Ascending aorta (tissue), 2 donors: ENCODE data around the gene MIDN. TPM values are rescaled to one million over a fixed set of nuclear protein-coding genes. Genes with fewer than 3 reads are reported as not detected.
A peak's percentile ranks its signal among the peaks of the same experiment; 100 is the strongest.

Source experiments
- DNase-seq, 2 donors: peaks; one replicate each; pipeline ENCODE4 v3.0.0-alpha.2; 2019; ENCODE audit warnings: low spot score in 2 of 2
- H3K27ac ChIP-seq, 2 donors: fragments of 200-600 bp; sonication (generic); one replicate each; pipeline ENCODE4 v1.5.1; 2016 to 2017; ENCODE audit warnings: mild to moderate bottlenecking in 1 of 2
- H3K27me3 ChIP-seq: fragments of 200-600 bp; sonication (generic); one replicate; pipeline ENCODE4 v1.5.1; 2017
- H3K36me3 ChIP-seq, 2 donors: fragments of 200-600 bp; sonication (generic); one replicate each; pipeline ENCODE4 v1.5.1; 2016
- H3K4me1 ChIP-seq, 2 donors: fragments of 200-600 bp; sonication (generic); one replicate each; pipeline ENCODE4 v1.5.1; 2016 to 2017; ENCODE audit warnings: mild to moderate bottlenecking in 1 of 2
- H3K4me3 ChIP-seq, 2 donors: fragments of 200-600 bp; sonication (generic); one replicate each; pipeline ENCODE4 v1.5.1; 2016 to 2017; ENCODE audit warnings: mild to moderate bottlenecking in 1 of 2
- H3K9me3 ChIP-seq, 2 donors: fragments of 200-600 bp; sonication (generic); one replicate each; pipeline ENCODE4 v1.5.1; 2016
- CTCF ChIP-seq, 3 experiments: fragments of 200-600 bp in 2 of 3; fragments of 450-650 bp in 1 of 3; sonication (generic) in 2 of 3; IDR thresholded peaks; one replicate each; pipeline ENCODE4 v1.5.1; 2016 to 2019; ENCODE audit warnings: antibody characterized with exemption in 3 of 3, mild to moderate bottlenecking in 1 of 3, moderate library complexity in 1 of 3
- intact Hi-C: fragments of 100-400 bp; cut with DNase I; formaldehyde crosslinking; loops from one replicate; pipeline ENCODE4 v1.15.1; 2023
- total RNA-seq: library from RNA; depleted of rRNA; stranded (reverse); fragments of >200 nt; gene quantifications from one replicate; pipeline ENCODE4 v1.1.0, GENCODE V29; 2016

The MIDN gene
- total RNA-seq, 1 donor from 2014 or later = 307 TPM

- peak overlapping the region in 1 of 2 donors; percentile 52 for H3K4me3 ChIP-seq
- TF ChIP-seq CTCF (IDR thresholded peaks at IDR 0.05) = no peak
Measured at GRCh38 chr19:1259876-1260748, 11.7 kb downstream of the MIDN start.

GRCh38 chr19:1260749-1261537 lies 12.6 kb downstream of the MIDN start:
- TF ChIP-seq CTCF (IDR thresholded peaks at IDR 0.05) = no peak
- peak overlapping the region; percentile 76 to 83 for H3K4me3 ChIP-seq
- H3K9me3 ChIP-seq = no peaks in the 10 kb centered on the region
- peaks cover 23 to 24% of the 10 kb centered on the region in 2 donors for H3K36me3 ChIP-seq
- H3K27me3 ChIP-seq = no peaks in the 10 kb centered on the region
- peak overlapping the region; percentile 96 to 99 for H3K27ac ChIP-seq
- intact Hi-C loops = loop anchor here (1.0 kb wide), 1 partner anchor 8 kb away; no protein-coding TSS in a partner anchor
- peaks cover 25 to 55% of the 10 kb centered on the region in 2 donors for H3K4me1 ChIP-seq
- DNase-seq = peak; percentile 84 to 98

More at GRCh38 chr19:1259876-1260748, 11.7 kb downstream of the MIDN start:
- intact Hi-C loops = no loop called here
- no peak for DNase-seq
- Histone ChIP-seq H3K9me3 (no peaks in the 10 kb centered on the region), H3K27me3 (no peaks in the 10 kb centered on the region), H3K27ac (peak overlapping the region; percentile 83 to 96), H3K36me3 (peaks cover 31 to 32% of the 10 kb centered on the region in 2 donors), H3K4me1 (peaks cover 30 to 54% of the 10 kb centered on the region in 2 donors)

GRCh38 chr19:1261538-1261797 lies 13.1 kb downstream of the MIDN start:
- peak in 2 of 3 experiments; percentile 10 to 25 for TF ChIP-seq CTCF (IDR thresholded peaks at IDR 0.05)
- H3K27me3 ChIP-seq = no peaks in the 10 kb centered on the region
- H3K36me3 ChIP-seq = peaks cover 17 to 18% of the 10 kb centered on the region in 2 donors
- H3K4me1 ChIP-seq = peaks cover 24 to 59% of the 10 kb centered on the region in 2 donors
- no peak for DNase-seq
- intact Hi-C loops = loop anchor here (1.0 kb wide), 1 partner anchor 8 kb away; no protein-coding TSS in a partner anchor
- peak overlapping the region; percentile 76 to 83 for H3K4me3 ChIP-seq
- peak overlapping the region; percentile 96 to 99 for H3K27ac ChIP-seq
- no peaks in the 10 kb centered on the region for H3K9me3 ChIP-seq

- DNase-seq = peak; percentile 85 to 94
- Histone ChIP-seq H3K9me3 (no peaks in the 10 kb centered on the region), H3K27me3 (no peaks in the 10 kb centered on the region), H3K4me1 (peaks cover 25 to 60% of the 10 kb centered on the region in 2 donors), H3K27ac (peak overlapping the region; percentile 96 to 99), H3K36me3 (peaks cover 12 to 13% of the 10 kb centered on the region in 2 donors), H3K4me3 (peak overlapping the region; percentile 76 to 83)
- intact Hi-C loops = loop anchor here (1.0 kb wide), 1 partner anchor 9 kb away; no protein-coding TSS in a partner anchor
- no peak for TF ChIP-seq CTCF (IDR thresholded peaks at IDR 0.05)
Measured at GRCh38 chr19:1261798-1262622, 13.6 kb downstream of the MIDN start.

- TF ChIP-seq CTCF (IDR thresholded peaks at IDR 0.05) = no peak
- DNase-seq = no peak
- intact Hi-C loops = no loop called here
Measured at GRCh38 chr19:1262623-1263123, 14.3 kb downstream of the MIDN start.

More at GRCh38 chr19:1262623-1263123, 14.3 kb downstream of the MIDN start:
- Histone ChIP-seq H3K27me3 (no peaks in the 10 kb centered on the region), H3K4me3 (peak overlapping the region; percentile 76 to 83), H3K36me3 (peaks cover 5 to 6% of the 10 kb centered on the region in 2 donors), H3K4me1 (peaks cover 28 to 66% of the 10 kb centered on the region in 2 donors), H3K27ac (peak overlapping the region; percentile 96 to 99), H3K9me3 (no peaks in the 10 kb centered on the region)
